Fibroblast of lung (primary cell): ENCODE measurements around the gene PIK3R1. TPM values are rescaled to one million over a fixed set of nuclear protein-coding genes. Genes with fewer than 3 reads are reported as not detected.

Experiments used
- DNase-seq, 2 donors: peaks; one replicate each; pipeline versions ENCODE4 v3.0.0 to v3.0.0-alpha.2; 2010; ENCODE audit warnings: low read depth in 2 of 2
- H2AFZ ChIP-seq: 2 replicates; pipeline ENCODE4 v1.5.1; 2012; ENCODE audit warnings: low read length, control low read depth, inconsistent platforms
- H3K27ac ChIP-seq: 2 replicates; pipeline ENCODE4 v1.5.1; 2011; ENCODE audit warnings: low read length, control low read depth; ENCODE audit not compliant: insufficient read depth
- H3K27me3 ChIP-seq: 2 replicates; pipeline ENCODE4 v1.5.1; 2011; ENCODE audit warnings: mild to moderate bottlenecking, low read length; ENCODE audit not compliant: control insufficient read depth, insufficient read depth
- H3K36me3 ChIP-seq: 2 replicates; pipeline ENCODE4 v1.5.1; 2011; ENCODE audit warnings: low read length; ENCODE audit not compliant: control insufficient read depth, insufficient read depth
- H3K4me1 ChIP-seq: 2 replicates; pipeline ENCODE4 v1.5.1; 2011; ENCODE audit warnings: low read length; ENCODE audit not compliant: control insufficient read depth, insufficient read depth; ENCODE audit errors: extremely low read depth
- H3K4me2 ChIP-seq: 2 replicates; pipeline ENCODE4 v1.5.1; 2011; ENCODE audit warnings: low read length, control low read depth; ENCODE audit not compliant: insufficient read depth; ENCODE audit errors: extremely low read depth
- H3K4me3 ChIP-seq, 4 experiments: fragments of 200-600 bp in 1 of 4; sonication (generic) in 1 of 4; replicated peaks in 1 of 4; 2 replicates each; pipeline ENCODE4 v1.5.1; 2011 to 2016; ENCODE audit warnings: low read length in 4 of 4, low read depth in 3 of 4, mild to moderate bottlenecking in 3 of 4, control low read depth in 2 of 4, inconsistent platforms in 1 of 4, mixed read lengths in 1 of 4; ENCODE audit not compliant: insufficient read depth in 1 of 4; ENCODE audit errors: control extremely low read depth in 1 of 4
- H3K79me2 ChIP-seq: 2 replicates; pipeline ENCODE4 v1.5.1; 2012; ENCODE audit warnings: mild to moderate bottlenecking, low read length, inconsistent platforms; ENCODE audit not compliant: control insufficient read depth, insufficient read depth
- H3K9ac ChIP-seq: 2 replicates; pipeline ENCODE4 v1.5.1; 2011; ENCODE audit warnings: mild to moderate bottlenecking, low read length, control low read depth; ENCODE audit not compliant: insufficient read depth
- H3K9me3 ChIP-seq: 2 replicates; pipeline ENCODE4 v1.5.1; 2012; ENCODE audit warnings: low read depth, low read length; ENCODE audit not compliant: control insufficient read depth, insufficient read depth
- H4K20me1 ChIP-seq: 2 replicates; pipeline ENCODE4 v1.5.1; 2011; ENCODE audit warnings: low read length; ENCODE audit not compliant: control insufficient read depth, insufficient read depth; ENCODE audit errors: extremely low read depth
- EZH2 ChIP-seq: IDR thresholded peaks from 2 replicates; pipeline ENCODE4 v1.5.1; 2012; ENCODE audit warnings: low read length, control low read depth, mild to moderate bottlenecking; ENCODE audit errors: missing control alignments
- polyA plus RNA-seq, 2 donors: library from polyadenylated mRNA; depleted of rRNA in 1 of 2; stranded (reverse) in 1 of 2; unstranded in 1 of 2; fragments of >200 nt; gene quantifications; 2 replicates each; pipeline ENCODE4 v1.2.1, GENCODE V29; 2011 to 2012; ENCODE audit warnings: missing spikeins in 1 of 2
- total RNA-seq: library from RNA; depleted of rRNA; stranded (reverse); fragments of >200 nt; gene quantifications from 2 replicates; pipeline ENCODE4 v1.2.1, GENCODE V29; 2014
- TF ChIP-seq, protein P1 (sequence below), 2 donors: IDR thresholded peaks in 1 of 2; conservative IDR thresholded peaks in 1 of 2; 1 replicate in 1 of 2; 2 replicates in 1 of 2; pipeline ENCODE4 v1.5.1; 2011 to 2012; ENCODE audit warnings: low read length in 2 of 2, control low read depth in 1 of 2, inconsistent platforms in 1 of 2, low read depth in 1 of 2, mild to moderate bottlenecking in 1 of 2

Gene PIK3R1
- total and polyA plus RNA-seq, 2 donors (not counting 1 experiment from before 2014, with no cell fraction given) = 17.7 to 36.3 TPM

DNA sequence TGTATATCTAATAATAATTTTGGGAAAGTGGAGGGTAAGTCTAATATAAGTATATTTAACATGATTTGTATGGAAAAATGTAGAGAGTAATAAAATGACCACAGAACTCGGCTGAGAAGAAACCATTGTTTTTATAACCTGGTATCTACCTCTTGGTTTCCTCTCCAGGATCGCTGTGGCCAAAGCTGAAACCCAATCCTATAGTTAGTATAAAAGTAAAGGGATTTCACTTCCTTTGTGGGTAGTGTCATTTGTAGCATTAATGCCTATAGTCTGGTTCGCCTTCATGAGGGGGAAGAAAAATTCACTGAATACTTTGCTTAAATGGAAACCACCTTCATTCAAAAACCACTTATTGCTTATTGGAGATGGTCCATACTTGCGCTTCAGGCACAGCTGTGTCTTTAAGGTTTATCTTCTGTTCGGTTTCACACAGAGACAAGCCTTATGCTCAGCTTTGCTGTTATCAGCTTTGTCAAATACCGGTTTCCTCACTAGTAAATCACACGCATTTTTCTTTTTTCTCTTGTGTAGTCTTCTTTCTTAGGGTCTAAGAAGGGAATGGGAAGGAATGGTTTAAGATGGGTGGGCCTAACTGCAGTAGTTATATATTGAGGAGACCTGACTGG, 12.1 kb downstream of the PIK3R1 start:
- peaks cover 32% of the 10 kb centered on the region for H3K79me2 ChIP-seq
- H3K9ac ChIP-seq = no peak overlapping the region
- H3K9me3 ChIP-seq = no peaks in the 10 kb centered on the region
- H3K4me3 ChIP-seq = no peak overlapping the region
- no peak overlapping the region for H3K27ac ChIP-seq
- peaks cover 14% of the 10 kb centered on the region for H3K4me1 ChIP-seq
- TF ChIP-seq, protein P1, sequence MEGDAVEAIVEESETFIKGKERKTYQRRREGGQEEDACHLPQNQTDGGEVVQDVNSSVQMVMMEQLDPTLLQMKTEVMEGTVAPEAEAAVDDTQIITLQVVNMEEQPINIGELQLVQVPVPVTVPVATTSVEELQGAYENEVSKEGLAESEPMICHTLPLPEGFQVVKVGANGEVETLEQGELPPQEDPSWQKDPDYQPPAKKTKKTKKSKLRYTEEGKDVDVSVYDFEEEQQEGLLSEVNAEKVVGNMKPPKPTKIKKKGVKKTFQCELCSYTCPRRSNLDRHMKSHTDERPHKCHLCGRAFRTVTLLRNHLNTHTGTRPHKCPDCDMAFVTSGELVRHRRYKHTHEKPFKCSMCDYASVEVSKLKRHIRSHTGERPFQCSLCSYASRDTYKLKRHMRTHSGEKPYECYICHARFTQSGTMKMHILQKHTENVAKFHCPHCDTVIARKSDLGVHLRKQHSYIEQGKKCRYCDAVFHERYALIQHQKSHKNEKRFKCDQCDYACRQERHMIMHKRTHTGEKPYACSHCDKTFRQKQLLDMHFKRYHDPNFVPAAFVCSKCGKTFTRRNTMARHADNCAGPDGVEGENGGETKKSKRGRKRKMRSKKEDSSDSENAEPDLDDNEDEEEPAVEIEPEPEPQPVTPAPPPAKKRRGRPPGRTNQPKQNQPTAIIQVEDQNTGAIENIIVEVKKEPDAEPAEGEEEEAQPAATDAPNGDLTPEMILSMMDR (conservative IDR thresholded peaks at IDR 0.05 in 1 of 2, IDR thresholded peaks at IDR 0.05 in 1 of 2; ENCODE audit: low read depth in 1 of 2, low read length in 2 of 2) = no peak
- TF ChIP-seq EZH2 = no peak
- H4K20me1 ChIP-seq = no peaks in the 10 kb centered on the region
- H3K36me3 ChIP-seq = no peaks in the 10 kb centered on the region
- no peaks in the 10 kb centered on the region for H3K27me3 ChIP-seq
- H2AFZ ChIP-seq = no peak overlapping the region
- no peak for DNase-seq
- H3K4me2 ChIP-seq = no peak overlapping the region

DNA sequence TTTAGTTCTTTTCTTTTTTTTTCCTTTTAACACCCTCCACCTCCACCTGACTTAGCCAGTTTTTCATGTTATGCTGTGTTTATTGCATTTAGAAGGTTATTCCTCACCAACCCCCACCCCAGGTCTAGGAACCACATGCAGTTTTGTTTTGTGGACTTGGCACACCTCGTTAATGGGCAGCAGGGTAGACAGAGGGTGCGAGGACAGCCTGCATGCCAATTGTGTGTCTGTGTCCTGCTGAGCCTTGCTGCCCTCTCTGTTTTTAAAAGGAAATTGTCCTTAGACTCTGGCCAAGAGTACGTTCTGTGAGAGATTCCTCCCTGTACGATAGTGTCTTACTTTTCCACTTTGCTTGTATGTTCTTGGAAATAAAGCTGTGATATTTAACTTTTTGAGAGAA, 13.9 kb downstream of the PIK3R1 start:
- H4K20me1 ChIP-seq = no peaks in the 10 kb centered on the region
- no peak for DNase-seq
- no peak overlapping the region for H3K27ac ChIP-seq
- no peaks in the 10 kb centered on the region for H3K9me3 ChIP-seq
- no peak overlapping the region for H3K4me2 ChIP-seq
- H2AFZ ChIP-seq = no peak overlapping the region
- no peak for TF ChIP-seq EZH2
- TF ChIP-seq, protein P1 (conservative IDR thresholded peaks at IDR 0.05 in 1 of 2, IDR thresholded peaks at IDR 0.05 in 1 of 2; ENCODE audit: low read depth in 1 of 2, low read length in 2 of 2) = no peak
- H3K27me3 ChIP-seq = no peaks in the 10 kb centered on the region
- no peak overlapping the region for H3K9ac ChIP-seq
- peaks cover 32% of the 10 kb centered on the region for H3K79me2 ChIP-seq
- H3K4me1 ChIP-seq = peaks cover 14% of the 10 kb centered on the region
- H3K4me3 ChIP-seq = no peak overlapping the region
- no peaks in the 10 kb centered on the region for H3K36me3 ChIP-seq

DNA sequence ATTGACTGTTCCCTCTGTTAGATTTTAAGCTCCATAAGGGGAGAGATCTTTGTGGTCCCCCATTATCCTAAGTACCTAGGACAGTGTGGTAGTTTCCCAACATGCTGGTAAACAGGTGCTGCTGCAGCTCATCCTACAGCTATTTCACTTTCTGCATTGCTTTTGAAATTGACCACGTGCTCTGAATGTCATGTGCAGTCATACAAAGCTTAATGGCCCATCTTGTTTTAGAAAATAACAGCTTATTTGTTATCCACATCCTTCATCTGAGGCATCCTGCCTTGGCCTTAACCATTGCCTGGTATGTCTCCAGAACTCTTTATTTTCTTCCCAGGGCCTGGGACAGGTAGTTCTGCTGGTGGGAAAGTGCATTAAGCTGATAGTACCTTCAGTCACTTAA, 14.7 kb downstream of the PIK3R1 start:
- no peaks in the 10 kb centered on the region for H3K27me3 ChIP-seq
- H2AFZ ChIP-seq = no peak overlapping the region
- H4K20me1 ChIP-seq = no peaks in the 10 kb centered on the region
- H3K9me3 ChIP-seq = no peaks in the 10 kb centered on the region
- peaks cover 36% of the 10 kb centered on the region for H3K79me2 ChIP-seq
- H3K4me3 ChIP-seq = no peak overlapping the region
- peaks cover 12% of the 10 kb centered on the region for H3K4me1 ChIP-seq
- no peak overlapping the region for H3K27ac ChIP-seq
- H3K9ac ChIP-seq = no peak overlapping the region
- no peak overlapping the region for H3K4me2 ChIP-seq
- H3K36me3 ChIP-seq = no peaks in the 10 kb centered on the region
- DNase-seq = no peak
- TF ChIP-seq EZH2 = no peak
- TF ChIP-seq, protein P1 (conservative IDR thresholded peaks at IDR 0.05 in 1 of 2, IDR thresholded peaks at IDR 0.05 in 1 of 2; ENCODE audit: low read depth in 1 of 2, low read length in 2 of 2) = no peak
